ENCODE results near the gene CERT1. TPM values are rescaled to one million over a fixed set of nuclear protein-coding genes. Genes with fewer than 3 reads are reported as not detected.

The CERT1 gene
- total and polyA plus RNA-seq, 9 of the 15 experiments (the other 6 are each of a cell fraction or from before 2014, with no cell fraction given), result 3.4 to 24.7 (median 9.8) TPM

- TF ChIP-seq ZFP36 (IDR thresholded peaks at IDR 0.05; ENCODE audit: low read depth, low read length, partially characterized antibody), result no peak
- TF ChIP-seq HDAC2 (IDR thresholded peaks at IDR 0.05), result peak; percentile 89
- TF ChIP-seq DMBX1 (CRISPR knock-in tag; IDR thresholded peaks at IDR 0.05; ENCODE audit: borderline replicate concordance), result 0 out of 2 replicates have a peak, but pooled peaks have one; percentile 1
- TF ChIP-seq ZNF740 (CRISPR knock-in tag; IDR thresholded peaks at IDR 0.05), result peak; percentile 70; the same call in 1 of the 2 replicates
- no peak for TF ChIP-seq ZNF740 (tag; IDR thresholded peaks at IDR 0.05)
- peak; percentile 66; the same call in 1 of the 2 replicates for TF ChIP-seq RFX5 (IDR thresholded peaks at IDR 0.05; ENCODE audit: low read depth, low read length)
- TF ChIP-seq RBFOX2 (IDR thresholded peaks at IDR 0.05; ENCODE audit: low read depth, low read length), result peak; percentile 92
- TF ChIP-seq MLLT1 (IDR thresholded peaks at IDR 0.05), result peak; percentile 33 to 75; a peak in 2 of 4 replicates
- peak; percentile 48 for TF ChIP-seq RB1 (IDR thresholded peaks at IDR 0.05; ENCODE audit: low read depth)
- no peak for TF ChIP-seq ZNF695 (CRISPR knock-in tag; IDR thresholded peaks at IDR 0.05)
- peak; percentile 69 for TF ChIP-seq TAF7 (tag; IDR thresholded peaks at IDR 0.05)
- TF ChIP-seq ZC3H11A (IDR thresholded peaks at IDR 0.05; ENCODE audit: low read depth, low read length), result no peak
- no peak for TF ChIP-seq ZNF282 (CRISPR knock-in tag; IDR thresholded peaks at IDR 0.05)
- peak; percentile 56 for TF ChIP-seq SMARCA4 (IDR thresholded peaks at IDR 0.05)
- peak in 1 of 2 experiments; percentile 71; a peak in 2 of 4 replicates for TF ChIP-seq FOXA3 (CRISPR knock-in tag; conservative IDR thresholded peaks at IDR 0.05 in 1 of 2, IDR thresholded peaks at IDR 0.05 in 1 of 2)
- TF ChIP-seq CBX3 (IDR thresholded peaks at IDR 0.05; ENCODE audit: borderline replicate concordance in 1 of 2, low read length in 2 of 2), result peak in 1 of 2 experiments; percentile 86; a peak in 2 of 3 replicates
- TF ChIP-seq NR2C2 (CRISPR knock-in tag; IDR thresholded peaks at IDR 0.05), result no peak
- TF ChIP-seq NR2C2 (tag; IDR thresholded peaks at IDR 0.05), result peak; percentile 55
Measured at GRCh38 chr5:75336615-75337336, 174.7 kb downstream of the CERT1 start, which contains the start of gene HMGCR (continued).
